HEK293 (cell line): ENCODE data around the gene CCDC124.

Experiments used
- GLI4 ChIP-seq: fragments of 450-650 bp; formaldehyde crosslinking; IDR thresholded peaks from 2 replicates; pipeline ENCODE4 v1.5.1; 2016; ENCODE audit warnings: missing biosample characterization, missing genetic modification characterization
- GLIS2 ChIP-seq: fragments of 450-650 bp; formaldehyde crosslinking; IDR thresholded peaks from 2 replicates; pipeline ENCODE4 v1.5.1; 2016; ENCODE audit warnings: missing biosample characterization, missing genetic modification characterization
- KLF16 ChIP-seq: fragments of 450-650 bp; formaldehyde crosslinking; IDR thresholded peaks from 2 replicates; pipeline ENCODE4 v1.5.1; 2017; ENCODE audit warnings: missing biosample characterization, missing genetic modification characterization
- KLF9 ChIP-seq: fragments of 450-650 bp; formaldehyde crosslinking; IDR thresholded peaks from 2 replicates; pipeline ENCODE4 v1.5.1; 2016; ENCODE audit warnings: missing biosample characterization, missing genetic modification characterization, low read depth
- SETDB1 ChIP-seq: IDR thresholded peaks from one replicate; pipeline ENCODE4 v1.6.1; 2017; ENCODE audit warnings: mild to moderate bottlenecking, low read length, moderate library complexity, mixed read lengths; ENCODE audit not compliant: insufficient read length
- ZBTB7A ChIP-seq: fragments of 450-650 bp; formaldehyde crosslinking; IDR thresholded peaks from 2 replicates; pipeline ENCODE4 v1.5.1; 2016; ENCODE audit warnings: low read depth, missing biosample characterization, missing genetic modification characterization
- ZNF10 ChIP-seq: fragments of 450-650 bp; formaldehyde crosslinking; IDR thresholded peaks from 2 replicates; pipeline ENCODE4 v1.5.1; 2017; ENCODE audit warnings: missing biosample characterization, missing genetic modification characterization
- ZNF157 ChIP-seq: fragments of 450-650 bp; formaldehyde crosslinking; IDR thresholded peaks from 2 replicates; pipeline ENCODE4 v1.5.1; 2016; ENCODE audit warnings: missing biosample characterization, missing genetic modification characterization
- ZNF223 ChIP-seq: fragments of 450-650 bp; formaldehyde crosslinking; IDR thresholded peaks from 2 replicates; pipeline ENCODE4 v1.5.1; 2016; ENCODE audit warnings: missing biosample characterization, missing genetic modification characterization
- ZNF24 ChIP-seq: fragments of 450-650 bp; formaldehyde crosslinking; IDR thresholded peaks from 2 replicates; pipeline ENCODE4 v1.5.1; 2016; ENCODE audit warnings: missing biosample characterization, missing genetic modification characterization
- ZNF266 ChIP-seq: fragments of 450-650 bp; formaldehyde crosslinking; IDR thresholded peaks from 2 replicates; pipeline ENCODE4 v1.5.1; 2016; ENCODE audit warnings: missing biosample characterization, missing genetic modification characterization, low read depth
- ZNF423 ChIP-seq: fragments of 450-650 bp; formaldehyde crosslinking; IDR thresholded peaks from 2 replicates; pipeline ENCODE4 v1.5.1; 2016; ENCODE audit warnings: missing biosample characterization, missing genetic modification characterization
- ZNF48 ChIP-seq: fragments of 450-650 bp; formaldehyde crosslinking; IDR thresholded peaks from 2 replicates; pipeline ENCODE4 v1.5.1; 2016; ENCODE audit warnings: missing biosample characterization, missing genetic modification characterization
- ZNF529 ChIP-seq: fragments of 450-650 bp; formaldehyde crosslinking; IDR thresholded peaks from 2 replicates; pipeline ENCODE4 v1.5.1; 2017; ENCODE audit warnings: missing genetic modification characterization, missing biosample characterization; ENCODE audit not compliant: insufficient replicate concordance
- ZNF548 ChIP-seq: fragments of 450-650 bp; formaldehyde crosslinking; IDR thresholded peaks from 2 replicates; pipeline ENCODE4 v1.5.1; 2016; ENCODE audit warnings: missing biosample characterization, missing genetic modification characterization
- ZNF585B ChIP-seq: fragments of 450-650 bp; formaldehyde crosslinking; IDR thresholded peaks from 2 replicates; pipeline ENCODE4 v1.5.1; 2016; ENCODE audit warnings: missing biosample characterization, missing genetic modification characterization
- ZNF629 ChIP-seq: fragments of 450-650 bp; formaldehyde crosslinking; IDR thresholded peaks from 2 replicates; pipeline ENCODE4 v1.5.1; 2017; ENCODE audit warnings: missing biosample characterization, missing genetic modification characterization
- ZNF677 ChIP-seq: fragments of 450-650 bp; IDR thresholded peaks from 2 replicates; pipeline ENCODE4 v1.5.0; 2018; ENCODE audit warnings: missing biosample characterization, mild to moderate bottlenecking, missing genetic modification characterization, moderate library complexity
- ZSCAN30 ChIP-seq: fragments of 450-650 bp; IDR thresholded peaks from 2 replicates; pipeline ENCODE4 v1.5.1; 2018; ENCODE audit warnings: missing biosample characterization, mild to moderate bottlenecking, missing genetic modification characterization, moderate library complexity
- TF ChIP-seq, protein P1 (sequence below): sonication (generic); formaldehyde crosslinking; IDR thresholded peaks from 2 replicates; pipeline ENCODE4 v1.8.1; 2022; ENCODE audit warnings: mild to moderate bottlenecking, moderate library complexity, missing genetic modification reagents
- TF ChIP-seq, protein P2 (sequence below): fragments of 450-650 bp; formaldehyde crosslinking; IDR thresholded peaks from 2 replicates; pipeline ENCODE4 v1.5.1; 2016; ENCODE audit warnings: missing biosample characterization, missing genetic modification characterization
- TF ChIP-seq, protein P3 (sequence below): fragments of 450-650 bp; formaldehyde crosslinking; IDR thresholded peaks from 2 replicates; pipeline ENCODE4 v1.5.1; 2016; ENCODE audit warnings: missing biosample characterization, missing genetic modification characterization
- TF ChIP-seq, protein P4 (sequence below): fragments of 450-650 bp; formaldehyde crosslinking; IDR thresholded peaks from 2 replicates; pipeline ENCODE4 v1.5.1; 2017; ENCODE audit warnings: missing biosample characterization, missing genetic modification characterization
- TF ChIP-seq, protein P5 (sequence below): fragments of 450-650 bp; formaldehyde crosslinking; IDR thresholded peaks from 2 replicates; pipeline ENCODE4 v1.5.1; 2016; ENCODE audit warnings: missing biosample characterization, missing genetic modification characterization
- TF ChIP-seq, protein P6 (sequence below): fragments of 450-650 bp; formaldehyde crosslinking; IDR thresholded peaks from 2 replicates; pipeline ENCODE4 v1.5.1; 2016; ENCODE audit warnings: missing biosample characterization, missing genetic modification characterization
- TF ChIP-seq, protein P7 (sequence below): fragments of 450-650 bp; formaldehyde crosslinking; IDR thresholded peaks from 2 replicates; pipeline ENCODE4 v1.5.1; 2016; ENCODE audit warnings: missing biosample characterization, missing genetic modification characterization
- TF ChIP-seq, protein P8 (sequence below): fragments of 450-650 bp; formaldehyde crosslinking; IDR thresholded peaks from 2 replicates; pipeline ENCODE4 v1.5.1; 2016; ENCODE audit warnings: missing biosample characterization, missing genetic modification characterization

The CCDC124 gene

DNA sequence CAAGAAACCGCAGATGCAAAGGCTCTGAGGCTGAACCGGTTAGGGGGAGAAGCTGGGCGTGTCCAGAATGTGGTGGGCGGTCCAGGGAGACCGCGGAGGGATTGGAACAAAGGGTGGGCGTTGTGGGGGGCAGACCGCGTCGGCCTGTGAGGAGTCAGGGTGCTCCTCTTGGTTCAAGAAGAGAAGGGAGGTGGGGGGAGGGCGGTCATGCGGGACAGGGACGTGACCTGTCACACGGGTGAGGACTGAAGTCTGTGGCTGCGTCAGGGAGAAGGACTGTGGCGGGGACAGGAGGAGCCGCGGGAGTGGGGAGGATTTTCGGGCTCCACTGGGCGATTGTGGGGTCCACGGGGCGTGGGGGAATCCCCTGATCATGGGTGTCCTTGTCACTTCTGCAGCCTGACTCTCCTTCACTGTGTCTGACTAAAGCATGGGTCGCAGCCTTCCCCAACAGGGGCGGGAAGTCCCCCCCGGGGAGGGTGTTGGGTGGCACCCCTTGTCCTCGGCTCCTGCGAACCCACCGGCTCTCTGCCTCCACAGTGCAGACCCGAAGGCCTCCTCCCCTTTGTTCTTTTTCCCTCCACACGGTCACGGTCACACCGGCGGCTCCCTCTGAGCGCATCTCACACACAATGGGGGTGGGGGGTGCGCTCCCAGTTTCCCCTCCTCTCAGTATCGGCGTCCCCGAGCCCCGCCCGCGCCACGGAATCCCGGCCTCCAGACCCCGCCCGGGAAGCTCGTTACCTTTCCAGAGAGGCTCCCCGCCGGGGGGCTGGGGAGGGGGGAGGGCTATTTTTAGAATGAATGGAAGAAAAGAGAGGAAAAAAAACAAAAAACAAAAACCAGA lies 17.7 kb downstream of the CCDC124 start (continued):
- TF ChIP-seq, protein P1, sequence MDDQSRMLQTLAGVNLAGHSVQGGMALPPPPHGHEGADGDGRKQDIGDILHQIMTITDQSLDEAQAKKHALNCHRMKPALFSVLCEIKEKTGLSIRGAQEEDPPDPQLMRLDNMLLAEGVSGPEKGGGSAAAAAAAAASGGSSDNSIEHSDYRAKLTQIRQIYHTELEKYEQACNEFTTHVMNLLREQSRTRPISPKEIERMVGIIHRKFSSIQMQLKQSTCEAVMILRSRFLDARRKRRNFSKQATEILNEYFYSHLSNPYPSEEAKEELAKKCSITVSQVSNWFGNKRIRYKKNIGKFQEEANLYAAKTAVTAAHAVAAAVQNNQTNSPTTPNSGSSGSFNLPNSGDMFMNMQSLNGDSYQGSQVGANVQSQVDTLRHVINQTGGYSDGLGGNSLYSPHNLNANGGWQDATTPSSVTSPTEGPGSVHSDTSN (CRISPR knock-in tag), result no peak
- no peak for TF ChIP-seq KLF16 (tag by site-specific recombination)
- TF ChIP-seq, protein P2, sequence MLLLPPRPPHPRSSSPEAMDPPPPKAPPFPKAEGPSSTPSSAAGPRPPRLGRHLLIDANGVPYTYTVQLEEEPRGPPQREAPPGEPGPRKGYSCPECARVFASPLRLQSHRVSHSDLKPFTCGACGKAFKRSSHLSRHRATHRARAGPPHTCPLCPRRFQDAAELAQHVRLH (tag by site-specific recombination), result no peak
- no peak for TF ChIP-seq ZNF548 (tag by site-specific recombination)
- TF ChIP-seq, protein P3, sequence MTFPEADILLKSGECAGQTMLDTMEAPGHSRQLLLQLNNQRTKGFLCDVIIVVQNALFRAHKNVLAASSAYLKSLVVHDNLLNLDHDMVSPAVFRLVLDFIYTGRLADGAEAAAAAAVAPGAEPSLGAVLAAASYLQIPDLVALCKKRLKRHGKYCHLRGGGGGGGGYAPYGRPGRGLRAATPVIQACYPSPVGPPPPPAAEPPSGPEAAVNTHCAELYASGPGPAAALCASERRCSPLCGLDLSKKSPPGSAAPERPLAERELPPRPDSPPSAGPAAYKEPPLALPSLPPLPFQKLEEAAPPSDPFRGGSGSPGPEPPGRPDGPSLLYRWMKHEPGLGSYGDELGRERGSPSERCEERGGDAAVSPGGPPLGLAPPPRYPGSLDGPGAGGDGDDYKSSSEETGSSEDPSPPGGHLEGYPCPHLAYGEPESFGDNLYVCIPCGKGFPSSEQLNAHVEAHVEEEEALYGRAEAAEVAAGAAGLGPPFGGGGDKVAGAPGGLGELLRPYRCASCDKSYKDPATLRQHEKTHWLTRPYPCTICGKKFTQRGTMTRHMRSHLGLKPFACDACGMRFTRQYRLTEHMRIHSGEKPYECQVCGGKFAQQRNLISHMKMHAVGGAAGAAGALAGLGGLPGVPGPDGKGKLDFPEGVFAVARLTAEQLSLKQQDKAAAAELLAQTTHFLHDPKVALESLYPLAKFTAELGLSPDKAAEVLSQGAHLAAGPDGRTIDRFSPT, result peak; percentile 68; the same call in 1 of the 2 replicates
- TF ChIP-seq, protein P4, sequence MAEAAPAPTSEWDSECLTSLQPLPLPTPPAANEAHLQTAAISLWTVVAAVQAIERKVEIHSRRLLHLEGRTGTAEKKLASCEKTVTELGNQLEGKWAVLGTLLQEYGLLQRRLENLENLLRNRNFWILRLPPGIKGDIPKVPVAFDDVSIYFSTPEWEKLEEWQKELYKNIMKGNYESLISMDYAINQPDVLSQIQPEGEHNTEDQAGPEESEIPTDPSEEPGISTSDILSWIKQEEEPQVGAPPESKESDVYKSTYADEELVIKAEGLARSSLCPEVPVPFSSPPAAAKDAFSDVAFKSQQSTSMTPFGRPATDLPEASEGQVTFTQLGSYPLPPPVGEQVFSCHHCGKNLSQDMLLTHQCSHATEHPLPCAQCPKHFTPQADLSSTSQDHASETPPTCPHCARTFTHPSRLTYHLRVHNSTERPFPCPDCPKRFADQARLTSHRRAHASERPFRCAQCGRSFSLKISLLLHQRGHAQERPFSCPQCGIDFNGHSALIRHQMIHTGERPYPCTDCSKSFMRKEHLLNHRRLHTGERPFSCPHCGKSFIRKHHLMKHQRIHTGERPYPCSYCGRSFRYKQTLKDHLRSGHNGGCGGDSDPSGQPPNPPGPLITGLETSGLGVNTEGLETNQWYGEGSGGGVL (tag by site-specific recombination), result peak; percentile 77
- TF ChIP-seq, protein P5, sequence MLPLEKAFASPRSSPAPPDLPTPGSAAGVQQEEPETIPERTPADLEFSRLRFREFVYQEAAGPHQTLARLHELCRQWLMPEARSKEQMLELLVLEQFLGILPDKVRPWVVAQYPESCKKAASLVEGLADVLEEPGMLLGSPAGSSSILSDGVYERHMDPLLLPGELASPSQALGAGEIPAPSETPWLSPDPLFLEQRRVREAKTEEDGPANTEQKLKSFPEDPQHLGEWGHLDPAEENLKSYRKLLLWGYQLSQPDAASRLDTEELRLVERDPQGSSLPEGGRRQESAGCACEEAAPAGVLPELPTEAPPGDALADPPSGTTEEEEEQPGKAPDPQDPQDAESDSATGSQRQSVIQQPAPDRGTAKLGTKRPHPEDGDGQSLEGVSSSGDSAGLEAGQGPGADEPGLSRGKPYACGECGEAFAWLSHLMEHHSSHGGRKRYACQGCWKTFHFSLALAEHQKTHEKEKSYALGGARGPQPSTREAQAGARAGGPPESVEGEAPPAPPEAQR (tag by site-specific recombination), result no peak
- TF ChIP-seq, protein P6, sequence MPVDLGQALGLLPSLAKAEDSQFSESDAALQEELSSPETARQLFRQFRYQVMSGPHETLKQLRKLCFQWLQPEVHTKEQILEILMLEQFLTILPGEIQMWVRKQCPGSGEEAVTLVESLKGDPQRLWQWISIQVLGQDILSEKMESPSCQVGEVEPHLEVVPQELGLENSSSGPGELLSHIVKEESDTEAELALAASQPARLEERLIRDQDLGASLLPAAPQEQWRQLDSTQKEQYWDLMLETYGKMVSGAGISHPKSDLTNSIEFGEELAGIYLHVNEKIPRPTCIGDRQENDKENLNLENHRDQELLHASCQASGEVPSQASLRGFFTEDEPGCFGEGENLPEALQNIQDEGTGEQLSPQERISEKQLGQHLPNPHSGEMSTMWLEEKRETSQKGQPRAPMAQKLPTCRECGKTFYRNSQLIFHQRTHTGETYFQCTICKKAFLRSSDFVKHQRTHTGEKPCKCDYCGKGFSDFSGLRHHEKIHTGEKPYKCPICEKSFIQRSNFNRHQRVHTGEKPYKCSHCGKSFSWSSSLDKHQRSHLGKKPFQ (tag by site-specific recombination), result no peak
- TF ChIP-seq, protein P7, sequence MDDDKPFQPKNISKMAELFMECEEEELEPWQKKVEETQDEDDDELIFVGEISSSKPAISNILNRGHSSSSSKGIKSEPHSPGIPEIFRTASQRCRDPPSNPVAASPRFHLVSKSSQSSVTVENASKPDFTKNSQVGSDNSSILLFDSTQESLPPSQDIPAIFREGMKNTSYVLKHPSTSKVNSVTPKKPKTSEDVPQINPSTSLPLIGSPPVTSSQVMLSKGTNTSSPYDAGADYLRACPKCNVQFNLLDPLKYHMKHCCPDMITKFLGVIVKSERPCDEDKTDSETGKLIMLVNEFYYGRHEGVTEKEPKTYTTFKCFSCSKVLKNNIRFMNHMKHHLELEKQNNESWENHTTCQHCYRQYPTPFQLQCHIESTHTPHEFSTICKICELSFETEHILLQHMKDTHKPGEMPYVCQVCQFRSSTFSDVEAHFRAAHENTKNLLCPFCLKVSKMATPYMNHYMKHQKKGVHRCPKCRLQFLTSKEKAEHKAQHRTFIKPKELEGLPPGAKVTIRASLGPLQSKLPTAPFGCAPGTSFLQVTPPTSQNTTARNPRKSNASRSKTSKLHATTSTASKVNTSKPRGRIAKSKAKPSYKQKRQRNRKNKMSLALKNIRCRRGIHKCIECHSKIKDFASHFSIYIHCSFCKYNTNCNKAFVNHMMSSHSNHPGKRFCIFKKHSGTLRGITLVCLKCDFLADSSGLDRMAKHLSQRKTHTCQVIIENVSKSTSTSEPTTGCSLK (tag by site-specific recombination), result no peak
- no peak for TF ChIP-seq ZNF157 (tag by site-specific recombination)
- no peak for TF ChIP-seq ZNF629 (tag by site-specific recombination)
- TF ChIP-seq, protein P8, sequence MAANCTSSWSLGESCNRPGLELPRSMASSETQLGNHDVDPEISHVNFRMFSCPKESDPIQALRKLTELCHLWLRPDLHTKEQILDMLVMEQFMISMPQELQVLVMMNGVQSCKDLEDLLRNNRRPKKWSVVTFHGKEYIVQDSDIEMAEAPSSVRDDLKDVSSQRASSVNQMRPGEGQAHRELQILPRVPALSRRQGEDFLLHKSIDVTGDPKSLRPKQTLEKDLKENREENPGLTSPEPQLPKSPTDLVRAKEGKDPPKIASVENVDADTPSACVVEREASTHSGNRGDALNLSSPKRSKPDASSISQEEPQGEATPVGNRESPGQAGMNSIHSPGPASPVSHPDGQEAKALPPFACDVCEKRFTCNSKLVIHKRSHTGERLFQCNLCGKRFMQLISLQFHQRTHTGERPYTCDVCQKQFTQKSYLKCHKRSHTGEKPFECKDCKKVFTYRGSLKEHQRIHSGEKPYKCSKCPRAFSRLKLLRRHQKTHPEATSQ (tag by site-specific recombination), result no peak
- TF ChIP-seq ZNF24 (tag by site-specific recombination), result no peak
- TF ChIP-seq ZNF423 (tag by site-specific recombination), result no peak
- peak; percentile 91 for TF ChIP-seq KLF9 (tag by site-specific recombination)
- no peak for TF ChIP-seq GLI4
- TF ChIP-seq ZNF677 (tag by site-specific recombination), result no peak
- no peak for TF ChIP-seq ZNF48 (tag by site-specific recombination)
- TF ChIP-seq ZSCAN30 (tag by site-specific recombination), result no peak
- TF ChIP-seq ZNF529 (tag by site-specific recombination), result no peak
- TF ChIP-seq ZNF585B (tag by site-specific recombination), result no peak
- no peak; the same call in 1 of the 2 replicates for TF ChIP-seq ZBTB7A (tag by site-specific recombination)
- TF ChIP-seq ZNF266 (tag by site-specific recombination), result no peak
- TF ChIP-seq ZNF10, result no peak
- TF ChIP-seq ZNF223 (tag by site-specific recombination), result no peak
- TF ChIP-seq SETDB1, result no peak
- TF ChIP-seq GLIS2 (tag by site-specific recombination), result peak; percentile 92
